T follicular helper cell (primary cell): ENCODE measurements around the gene TGM2.

Experiments used
- DNase-seq: peaks from one replicate; pipeline ENCODE4 v3.0.0-alpha.2; 2020; ENCODE audit warnings: low read depth

Gene TGM2

DNA sequence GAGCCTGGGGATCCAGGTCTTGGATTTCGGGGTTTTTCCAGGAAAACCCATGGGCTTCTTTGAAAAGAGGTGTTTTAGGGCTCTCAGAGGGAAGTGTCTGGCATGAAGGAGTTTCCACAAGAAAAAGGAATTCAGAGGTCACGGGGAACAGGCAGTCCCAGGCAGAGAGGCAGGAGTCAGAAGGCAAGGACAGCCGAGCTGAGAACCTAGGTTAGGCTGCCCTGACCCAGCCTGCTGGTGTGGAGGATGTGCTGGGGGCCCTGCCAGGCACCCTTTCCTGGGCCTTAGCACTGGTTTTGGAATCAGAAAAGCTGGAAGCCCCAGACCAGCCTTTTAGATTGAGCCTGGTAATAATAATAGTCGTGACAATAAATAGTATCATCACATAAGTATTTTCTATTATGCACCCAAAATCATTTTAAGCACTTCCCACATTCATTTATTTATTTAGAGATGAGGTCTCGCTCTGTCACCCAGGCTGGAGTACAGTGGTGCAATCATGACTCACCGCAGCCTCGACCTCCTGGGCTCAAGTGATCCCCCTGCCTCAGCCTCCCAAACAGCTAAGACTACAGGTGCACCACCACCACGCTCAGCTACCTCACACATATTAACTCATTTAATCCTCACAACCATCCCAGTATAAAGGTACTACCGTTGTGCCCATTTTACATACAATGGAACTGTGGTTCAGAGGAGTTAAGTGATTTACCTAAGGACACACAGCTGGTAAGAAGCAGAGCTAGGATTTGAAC is 19.9 kb downstream of the TGM2 start:
- no peak for DNase-seq

DNA sequence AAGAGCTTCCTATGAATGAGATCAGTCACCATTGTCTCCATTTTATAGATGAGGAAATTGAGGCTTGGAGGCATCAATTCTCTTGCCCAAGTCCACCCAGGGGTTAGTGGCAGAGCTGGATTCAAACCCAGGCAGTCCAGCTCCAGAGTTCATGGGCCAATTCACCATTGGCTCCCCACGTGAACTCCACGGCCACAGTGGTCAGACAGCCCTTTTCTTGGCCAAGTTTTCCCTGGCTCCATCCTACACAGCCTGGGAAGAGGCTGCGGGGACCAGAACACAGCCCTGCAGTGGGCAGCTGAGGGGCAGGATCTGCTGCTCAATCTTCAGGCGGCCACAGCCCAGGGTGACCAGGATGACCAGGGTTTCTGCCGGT is 20.5 kb downstream of the TGM2 start:
- DNase-seq, result no peak

DNA sequence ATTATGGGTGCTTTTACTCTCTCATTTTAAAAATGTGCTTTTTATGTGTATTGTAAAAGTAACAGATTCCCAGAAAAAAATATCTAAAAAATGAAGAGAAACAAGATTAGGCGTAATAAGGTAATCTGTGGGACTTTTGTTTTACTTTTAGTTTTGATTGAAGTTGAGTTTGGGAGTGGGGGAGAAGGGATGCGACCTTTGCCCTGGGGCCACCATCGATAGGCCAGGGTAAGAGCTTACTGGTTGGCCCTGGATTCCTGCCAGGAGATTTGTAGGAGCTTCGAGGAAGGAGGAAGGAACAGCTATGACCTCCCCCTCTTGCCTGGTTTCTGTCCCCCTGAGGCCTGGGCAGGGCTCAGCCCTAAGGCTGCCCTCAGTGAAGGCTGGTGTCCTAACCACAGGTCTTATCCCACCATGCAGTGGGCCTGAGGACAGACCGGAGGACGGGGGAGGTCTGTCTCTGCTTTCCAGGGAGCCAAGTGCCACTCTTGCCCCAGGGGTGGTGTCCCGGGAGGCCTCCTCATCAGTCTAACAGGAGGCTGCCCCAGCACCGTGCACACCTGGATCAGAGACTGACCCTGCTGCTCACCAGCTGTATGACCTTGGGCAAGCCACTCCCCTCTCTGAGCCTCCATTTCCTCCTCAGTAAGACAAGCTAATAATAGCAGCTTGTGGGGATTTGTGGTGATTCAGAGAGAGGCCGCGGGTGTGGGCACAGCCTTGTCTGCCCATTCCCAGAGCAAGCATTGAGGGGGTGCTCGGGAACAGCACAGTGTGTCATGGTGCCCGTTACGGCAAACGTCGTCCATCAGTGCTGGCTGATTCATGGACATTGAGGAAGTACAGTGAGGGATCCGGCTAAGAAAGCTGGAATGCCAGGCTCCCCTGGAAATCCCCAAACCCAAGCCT is 21.2 kb downstream of the TGM2 start:
- no peak for DNase-seq

DNA sequence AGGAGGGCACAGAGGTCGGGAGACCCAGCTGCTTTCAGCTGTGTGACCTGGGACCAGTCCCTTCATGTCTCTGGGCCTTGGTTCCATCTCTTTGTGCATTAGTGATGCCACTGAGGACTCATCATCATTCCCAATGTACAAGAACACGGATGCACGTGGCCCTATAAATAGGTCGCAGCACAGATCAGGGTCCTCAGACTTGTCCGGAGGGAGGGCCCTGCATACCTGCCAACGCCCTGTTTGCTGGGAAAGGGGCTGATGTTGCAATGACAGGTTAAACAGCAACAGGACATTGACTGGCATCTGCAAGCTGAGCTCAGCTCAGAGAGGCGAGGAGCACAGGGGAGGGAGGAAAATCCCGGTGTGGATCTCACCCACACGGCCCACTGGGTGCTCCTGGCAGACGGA is 21.8 kb downstream of the TGM2 start:
- DNase-seq, result no peak

DNA sequence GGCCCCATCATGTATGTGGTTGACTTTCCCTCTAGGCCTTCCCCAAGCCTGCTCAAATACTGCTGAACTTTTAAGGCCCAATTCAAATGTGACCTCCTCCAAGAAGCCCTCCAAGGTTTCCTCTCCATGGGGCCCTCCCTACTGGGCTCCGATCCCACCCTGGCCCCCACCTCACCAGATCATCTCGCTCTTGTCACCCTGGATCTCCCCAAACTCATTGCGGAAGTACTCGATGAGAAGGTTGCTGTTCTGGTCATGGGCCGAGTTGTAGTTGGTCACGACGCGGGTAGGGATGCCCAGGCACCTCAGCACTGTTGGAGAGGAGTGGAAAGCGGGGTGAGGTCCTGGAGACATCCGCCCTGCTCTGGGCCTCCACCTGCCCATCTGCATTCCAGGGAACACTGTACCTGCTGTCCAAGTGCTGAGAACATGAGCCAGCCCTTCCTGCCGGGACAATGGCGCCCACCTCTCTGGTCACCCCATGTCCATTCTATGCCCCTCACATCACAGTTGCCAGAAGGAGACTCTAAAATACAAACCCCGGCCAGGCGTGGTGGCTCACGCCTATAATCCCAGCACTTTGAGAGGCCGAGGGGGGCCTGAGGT is 23.1 kb downstream of the TGM2 start:
- no peak for DNase-seq

DNA sequence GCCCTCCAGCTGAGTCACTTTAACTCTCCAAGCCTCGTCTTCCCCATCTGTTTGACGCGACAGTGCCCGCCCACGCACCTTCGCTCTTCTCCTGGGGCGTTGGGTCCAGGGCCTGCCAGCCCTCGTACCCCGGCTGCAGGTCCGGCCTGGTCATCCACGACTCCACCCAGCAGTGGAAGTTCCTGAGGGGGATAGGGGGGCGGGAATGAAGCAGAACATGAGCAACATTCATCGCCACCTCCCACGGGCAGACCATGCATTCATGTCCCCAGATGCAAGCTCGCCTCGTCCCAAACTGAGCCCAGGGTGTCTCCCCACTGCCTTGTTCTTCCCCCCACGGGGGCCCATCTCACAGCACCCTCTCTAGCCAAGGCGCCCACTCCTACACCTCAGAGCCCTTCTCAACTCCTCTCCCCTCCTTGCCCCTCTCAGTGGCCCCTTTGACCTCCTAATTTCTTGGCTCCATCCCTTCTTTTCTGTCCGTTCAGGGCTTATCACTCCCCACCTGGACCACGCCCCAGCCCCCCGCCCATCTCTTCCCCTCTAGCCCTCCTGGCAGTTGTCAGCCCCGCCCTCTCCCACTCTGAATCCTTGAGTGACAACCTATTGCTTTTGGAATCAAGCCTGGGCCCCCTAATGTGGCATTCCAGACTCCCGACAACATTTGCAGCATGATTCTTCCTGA is 23.7 kb downstream of the TGM2 start:
- DNase-seq, result no peak

DNA sequence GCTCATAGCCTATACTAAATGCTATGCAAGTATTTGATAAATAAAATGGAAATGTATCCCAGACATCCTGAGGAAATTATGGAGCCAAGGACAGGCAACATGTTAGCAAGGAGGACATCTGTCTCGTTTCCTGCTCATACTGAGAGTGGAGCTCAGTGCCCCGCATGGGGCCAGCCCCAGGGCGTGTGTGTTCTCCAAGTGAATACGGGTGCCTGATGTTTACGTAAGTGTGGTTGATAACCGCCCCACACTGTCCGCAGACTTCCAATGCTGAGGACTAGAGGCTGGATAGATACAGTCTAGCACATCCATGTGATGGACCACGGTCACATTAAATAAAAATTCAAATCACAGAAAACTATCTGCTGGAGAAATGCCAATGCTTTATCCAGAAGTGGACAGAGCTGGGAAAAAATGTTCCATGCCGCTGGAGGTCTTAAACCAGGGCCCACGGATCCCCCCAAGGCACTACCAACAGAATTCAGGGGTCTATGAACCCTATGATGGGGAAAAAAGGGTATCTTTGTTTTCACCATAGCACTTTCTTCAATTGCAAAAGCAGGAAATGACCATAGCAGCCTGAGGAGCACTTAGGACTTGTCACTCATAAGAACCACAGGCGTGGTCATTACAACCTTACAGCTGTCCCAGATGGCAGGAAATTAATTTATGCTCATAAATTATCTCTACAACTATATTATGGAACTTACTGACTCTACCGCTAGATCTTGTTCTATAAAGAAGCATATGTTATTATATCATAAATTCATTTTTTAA is 24.9 kb downstream of the TGM2 start:
- DNase-seq, result no peak

DNA sequence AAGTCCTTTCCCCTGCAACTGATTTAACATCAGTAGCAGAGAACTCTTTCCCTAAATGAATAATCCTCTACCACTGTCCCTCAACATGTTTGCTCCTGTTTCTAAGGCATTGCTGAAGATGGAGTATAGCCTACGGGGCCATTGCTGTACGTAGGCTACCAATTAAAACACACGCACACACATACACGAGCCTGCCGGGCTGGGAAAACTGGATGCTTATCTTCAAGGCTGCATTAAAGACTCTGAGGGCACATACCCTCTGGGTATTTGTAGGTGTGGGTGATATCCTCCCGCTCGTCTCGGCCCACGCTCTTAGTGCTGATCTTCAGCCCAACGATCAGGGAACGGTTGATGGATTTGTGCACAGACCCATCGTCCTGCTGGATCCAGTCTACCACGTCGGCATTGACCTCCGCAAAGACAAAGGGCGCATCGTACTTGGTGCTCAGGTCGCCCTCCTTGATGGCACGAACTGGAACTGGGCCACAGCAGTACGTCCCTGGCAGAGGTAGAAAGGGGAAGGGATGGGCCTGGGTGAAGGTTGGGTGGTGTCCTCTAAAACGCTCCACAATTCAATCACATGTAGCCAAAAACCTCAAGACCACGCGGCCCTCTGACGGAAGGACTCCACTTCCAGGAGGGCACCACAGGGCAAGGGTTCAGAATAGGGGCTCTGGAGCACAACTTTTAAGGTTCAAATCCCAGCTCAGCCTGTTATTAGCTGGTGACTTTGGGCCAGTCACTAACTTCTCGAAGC is 25.7 kb downstream of the TGM2 start:
- DNase-seq, result no peak

DNA sequence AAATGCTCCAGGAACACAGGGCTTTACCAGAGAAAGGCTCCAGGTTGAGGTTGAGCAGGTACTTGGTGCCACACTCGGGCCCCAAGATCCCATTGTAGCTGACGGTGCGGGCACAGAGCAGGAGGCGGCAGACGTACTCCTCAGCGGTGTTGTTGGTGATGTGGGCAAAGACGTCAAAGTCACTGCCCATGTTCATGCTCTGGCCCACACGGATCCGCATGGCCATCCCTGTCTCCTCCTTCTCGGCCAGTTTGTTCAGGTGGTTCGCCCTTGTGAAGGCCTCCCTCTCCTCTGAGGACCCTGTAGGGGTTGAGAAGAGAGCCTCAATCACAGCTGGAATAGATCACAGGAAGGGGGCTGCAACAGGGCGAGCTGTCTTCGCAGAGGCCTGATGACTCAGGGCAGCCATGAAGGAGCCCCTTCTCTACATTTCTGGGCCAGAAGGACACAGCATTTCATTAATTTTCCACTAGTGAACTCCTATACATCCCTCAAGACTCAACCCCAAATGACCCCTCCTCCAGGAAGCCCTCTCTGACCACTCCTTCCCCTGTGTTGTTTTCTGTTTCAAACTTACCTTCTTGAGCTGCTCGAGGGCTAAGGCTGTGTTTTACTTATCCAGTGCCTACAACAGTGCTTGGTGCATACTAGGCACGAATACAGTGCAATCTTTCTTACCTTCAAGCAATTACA is 26.8 kb downstream of the TGM2 start:
- DNase-seq, result no peak

DNA sequence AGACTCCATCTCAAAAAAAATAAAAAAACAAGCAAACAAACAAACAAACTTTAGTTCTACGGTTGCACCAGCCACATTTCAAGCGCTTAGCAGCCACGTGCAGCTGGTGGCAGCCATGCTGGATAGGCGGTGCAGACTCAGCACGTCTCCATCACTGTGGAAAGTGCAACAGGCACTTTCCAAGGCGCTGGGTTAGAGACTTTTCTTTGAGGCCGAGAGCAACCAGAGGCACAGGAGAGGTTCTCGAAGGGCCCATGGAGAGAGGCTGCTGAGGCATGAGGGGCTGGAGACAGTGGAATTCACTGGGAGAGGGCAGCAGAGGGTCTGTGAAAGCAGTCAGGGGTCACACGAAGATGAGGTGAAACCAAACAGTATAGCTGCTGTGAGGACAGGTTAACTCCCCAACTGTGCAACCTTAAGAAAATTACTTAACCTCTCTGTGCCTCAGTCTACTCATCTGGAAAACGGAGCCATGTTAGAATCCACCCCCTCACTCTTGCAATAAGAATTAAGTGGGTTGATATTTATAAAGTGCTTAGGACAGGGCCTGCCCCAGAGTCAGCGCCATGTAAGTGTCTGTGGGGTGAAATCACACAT is 27.5 kb downstream of the TGM2 start:
- DNase-seq, result no peak

DNA sequence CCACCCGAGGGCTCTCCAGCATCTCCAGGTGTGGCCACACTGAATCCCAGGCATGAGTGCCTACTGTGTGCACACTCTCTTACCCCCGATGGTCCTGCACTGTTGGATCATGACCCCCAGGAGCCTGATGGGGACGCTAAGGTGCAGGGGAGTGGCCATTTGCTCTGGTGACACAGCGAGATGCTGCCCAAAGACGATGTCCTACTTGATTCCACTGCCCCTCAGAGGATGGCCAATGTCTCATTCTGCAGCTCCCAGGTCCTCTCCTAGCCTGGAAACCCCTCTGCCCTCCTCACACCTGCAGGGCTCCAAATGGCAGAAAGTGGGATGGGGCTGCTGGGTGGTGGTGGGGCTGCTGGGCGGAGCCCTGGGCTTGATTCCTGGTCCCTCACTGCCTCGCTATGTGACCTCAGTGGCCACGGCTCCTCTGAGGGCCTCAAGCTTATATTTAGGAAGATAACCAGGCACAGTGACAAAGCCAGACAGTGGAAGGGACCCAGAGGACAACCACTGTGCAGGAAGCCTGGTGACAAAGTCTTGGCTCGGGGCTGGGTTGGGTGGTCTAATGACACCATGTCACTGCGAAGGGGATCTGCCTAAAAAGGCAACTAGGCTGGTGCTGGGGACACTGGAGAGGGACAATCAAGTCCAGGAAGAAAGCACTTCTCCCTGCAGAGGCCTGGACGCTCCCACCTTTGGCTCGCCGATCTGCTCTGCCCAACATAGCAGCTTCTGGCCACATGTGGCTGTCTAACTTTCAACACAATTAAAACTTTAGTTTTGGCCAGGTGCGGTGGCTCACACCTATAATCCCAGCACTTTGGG is 28.4 kb downstream of the TGM2 start:
- DNase-seq, result no peak

DNA sequence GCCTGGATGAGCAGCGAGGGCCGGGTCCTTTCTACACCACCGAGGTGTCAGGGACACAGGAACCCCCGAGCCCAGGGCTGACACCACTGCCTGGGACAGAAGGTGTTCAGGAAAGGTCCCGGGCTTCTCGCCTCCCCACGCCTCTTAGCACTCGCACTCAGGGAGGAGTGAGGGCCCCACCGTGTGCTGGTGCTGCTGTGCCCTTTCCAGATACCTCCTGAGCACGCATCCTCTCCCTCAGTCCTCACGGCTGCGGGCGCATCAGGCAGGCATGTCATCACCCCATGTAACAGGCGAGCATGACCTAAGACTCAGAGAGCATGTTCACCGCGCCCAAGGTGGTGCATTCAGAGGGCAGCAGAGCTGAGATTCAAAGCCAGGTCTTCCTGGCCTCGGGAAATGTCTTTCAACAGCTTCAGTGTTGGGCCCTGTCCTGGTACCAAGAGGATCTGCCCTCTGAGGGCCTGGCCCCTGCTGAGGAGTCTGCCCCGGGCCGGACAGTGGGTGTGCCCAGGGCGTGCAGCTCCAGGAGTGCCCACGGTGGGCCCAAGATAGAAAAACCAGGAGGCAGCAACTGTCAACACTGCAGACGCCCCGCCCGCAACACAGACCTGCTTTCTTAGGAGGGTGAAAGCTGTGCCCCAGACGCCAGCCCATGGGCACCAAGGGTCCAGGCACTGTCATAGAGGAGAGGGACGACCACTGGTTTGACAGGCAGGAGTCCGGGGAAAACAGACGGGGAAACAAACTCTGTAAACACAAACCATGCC is 29.2 kb downstream of the TGM2 start:
- DNase-seq, result no peak

DNA sequence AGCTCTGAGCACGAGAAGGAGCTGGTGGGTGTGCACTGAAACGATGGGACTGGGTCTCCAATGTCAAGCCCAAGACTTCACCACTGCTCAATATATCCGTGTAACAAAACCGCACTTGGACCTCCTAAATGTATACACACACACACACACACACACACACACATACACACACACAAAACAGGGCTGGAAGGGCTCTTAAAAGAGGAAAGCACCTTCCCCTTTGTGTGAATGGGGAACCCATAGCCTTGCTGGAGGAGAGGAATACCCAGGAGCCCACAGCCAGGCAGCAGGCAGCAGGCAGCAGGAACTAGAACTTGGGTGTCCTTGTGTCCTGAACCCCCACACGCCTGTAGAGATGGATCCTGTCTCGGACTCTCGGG is 29.8 kb downstream of the TGM2 start:
- no peak for DNase-seq

DNA sequence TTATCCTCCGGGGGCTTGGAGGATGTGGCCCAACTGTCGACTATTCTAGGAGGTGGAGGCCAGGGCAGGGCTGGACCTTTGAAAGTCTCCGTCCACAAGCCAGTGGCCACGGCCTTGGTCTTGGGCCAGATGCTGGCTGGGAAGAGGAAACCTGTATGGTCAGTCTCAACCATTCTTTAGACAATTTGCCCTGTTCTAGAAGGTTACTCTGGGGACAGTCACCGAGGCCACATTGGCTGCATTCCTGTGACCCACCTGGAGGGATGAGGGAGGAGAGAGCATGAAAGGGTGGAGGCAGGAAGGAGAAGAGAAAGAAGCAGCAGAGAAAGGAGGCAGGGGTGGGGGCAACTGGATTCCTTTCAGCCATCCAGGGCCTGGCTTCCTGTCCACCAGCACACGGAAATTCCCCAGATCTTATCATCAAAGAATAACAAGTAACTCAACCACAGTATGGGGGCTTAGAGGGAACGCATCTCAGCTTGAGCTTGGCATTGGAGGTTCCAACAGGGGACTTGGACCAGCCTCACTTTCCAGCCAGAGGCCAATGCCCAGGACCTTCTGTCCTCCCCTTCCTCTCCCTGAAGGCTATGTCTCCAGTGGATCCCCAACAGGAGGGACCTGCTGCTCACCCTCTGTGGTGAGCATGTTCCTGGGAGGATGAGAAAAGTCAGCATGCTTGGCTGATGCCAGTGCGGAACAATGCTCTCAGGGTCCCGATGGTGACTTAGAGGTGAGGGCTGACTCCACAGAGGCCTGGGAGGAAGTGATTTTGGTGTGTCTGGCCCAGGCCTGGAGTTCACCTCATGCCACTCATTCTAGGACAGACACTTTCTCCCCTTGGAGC is 30.4 kb downstream of the TGM2 start:
- no peak for DNase-seq

DNA sequence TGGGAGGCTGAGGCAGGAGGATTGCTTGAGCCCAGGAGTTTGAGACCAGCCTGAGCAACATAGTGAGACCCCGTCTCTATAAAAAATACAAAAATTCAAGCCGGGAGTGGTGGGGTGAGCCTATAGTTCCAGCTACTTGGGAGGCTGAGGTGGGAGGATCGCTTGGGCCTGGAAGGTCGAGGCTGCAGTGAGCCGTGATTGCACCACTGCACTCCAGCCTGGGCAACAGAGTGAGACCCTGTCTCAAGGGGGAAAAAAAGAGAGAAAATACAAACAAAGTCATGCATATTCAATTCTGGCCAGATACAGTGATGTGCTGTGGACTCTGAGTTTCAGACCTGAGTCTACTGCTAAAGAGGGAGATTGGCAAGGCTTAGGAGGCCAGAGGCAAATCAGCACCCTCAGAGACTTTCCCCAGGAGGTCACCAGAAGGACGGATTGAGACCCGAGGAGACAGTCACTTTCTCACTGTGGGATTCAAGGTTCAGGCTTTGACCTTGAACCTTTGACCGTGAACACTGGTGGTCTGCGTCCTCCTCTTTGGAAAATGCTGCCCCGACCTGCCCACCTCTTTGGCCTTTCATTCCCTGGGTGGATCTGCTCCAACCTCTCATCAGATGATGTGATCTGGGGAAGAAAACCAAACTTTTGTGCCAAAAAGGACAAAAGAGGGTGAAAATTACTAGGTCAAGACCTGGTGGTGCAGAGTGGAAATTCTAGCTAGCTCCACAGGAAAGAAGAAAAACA is 31.2 kb downstream of the TGM2 start:
- DNase-seq, result no peak

DNA sequence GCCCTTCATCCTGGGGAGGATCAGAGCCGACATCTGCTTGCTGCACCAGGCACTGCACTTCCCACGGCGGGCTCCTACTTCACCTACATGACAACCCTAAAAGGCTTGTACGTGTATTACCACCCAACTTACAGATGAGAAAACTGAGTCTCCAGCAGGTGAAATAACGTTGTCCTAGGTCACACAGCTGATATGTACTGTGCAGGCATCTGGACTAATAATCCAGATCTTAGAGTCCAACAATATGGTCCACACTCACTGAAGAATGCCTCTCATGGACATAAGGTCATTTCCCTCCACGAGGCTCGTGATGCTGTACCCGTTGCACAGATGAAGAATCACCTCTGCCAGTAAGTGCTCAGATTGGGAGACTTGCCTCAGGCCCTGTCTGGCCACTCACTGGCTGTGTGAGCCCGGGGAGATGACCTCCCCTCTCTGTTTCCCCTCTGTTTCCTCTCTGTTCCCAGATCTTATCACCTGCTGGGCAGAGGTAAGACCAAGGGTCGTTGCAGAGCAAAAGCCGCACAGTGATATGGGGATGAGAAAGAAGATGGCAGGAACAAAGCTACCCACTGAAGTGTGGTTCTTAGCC is 32.1 kb downstream of the TGM2 start:
- DNase-seq, result no peak
